ENCODE results near the gene FOLR1. TPM values are rescaled to one million over a fixed set of nuclear protein-coding genes. Genes with fewer than 3 reads are reported as not detected.
"Not testable (repeated sequence)": the region's sequence is repeated elsewhere in the genome, so short reads cannot be mapped to it uniquely, and the experiment has no call there.

FOLR1 gene
- total RNA-seq = not detected
- long read RNA-seq = 0 reads

GRCh38 chr11:72191961-72192381 lies at the start of gene FOLR1:
FOLR1 (plus strand) TSS chr11:72192140; CDS start chr11:72192174, 34 bp downstream.
- DNase-seq (no peak), ATAC-seq (no peak)
- intact Hi-C loops (cut with DNase I, micrococcal nuclease) = no loop called here

GRCh38 chr11:72142543-72142942 lies 49.4 kb upstream of the FOLR1 start:
- ATAC-seq; DNase-seq; intact Hi-C loops (cut with DNase I, micrococcal nuclease): not testable (repeated sequence)

GRCh38 chr11:72144807-72145565 lies 47.0 kb upstream of the FOLR1 start:
- peak; percentile 56 for ATAC-seq
- peak in 1 of 2 donors; percentile 18 for DNase-seq
- intact Hi-C loops (cut with DNase I, micrococcal nuclease) = no loop called here

GRCh38 chr11:72146625-72147024 lies 45.3 kb upstream of the FOLR1 start:
- DNase-seq (no peak), ATAC-seq (no peak)
- intact Hi-C loops (cut with DNase I, micrococcal nuclease) = no loop called here

- no peak for ATAC-seq
- no peak for DNase-seq
- intact Hi-C loops (cut with DNase I, micrococcal nuclease) = no loop called here
Observed at GRCh38 chr11:72150882-72151281, 41.1 kb upstream of the FOLR1 start.

GRCh38 chr11:72153874-72154273 lies 38.1 kb upstream of the FOLR1 start:
- DNase-seq; ATAC-seq; intact Hi-C loops (cut with DNase I, micrococcal nuclease): not testable (repeated sequence)

- DNase-seq = no peak
- intact Hi-C loops (cut with DNase I, micrococcal nuclease) = no loop called here
Observed at GRCh38 chr11:72154816-72155215, 37.1 kb upstream of the FOLR1 start.

GRCh38 chr11:72155751-72156150 lies 36.2 kb upstream of the FOLR1 start:
- intact Hi-C loops (cut with DNase I, micrococcal nuclease) = no loop called here
- no peak for ATAC-seq
- no peak for DNase-seq

More at GRCh38 chr11:72154816-72155215, 37.1 kb upstream of the FOLR1 start:
- no peak for ATAC-seq

- ATAC-seq (no peak), DNase-seq (no peak)
- intact Hi-C loops (cut with DNase I, micrococcal nuclease) = no loop called here
Observed at GRCh38 chr11:72157131-72157530, 34.8 kb upstream of the FOLR1 start.

GRCh38 chr11:72160319-72160718 lies 31.6 kb upstream of the FOLR1 start:
- intact Hi-C loops (cut with DNase I, micrococcal nuclease) = no loop called here
- ATAC-seq = no peak
- DNase-seq = no peak

GRCh38 chr11:72162891-72163492 lies 28.9 kb upstream of the FOLR1 start:
- no peak for DNase-seq
- ATAC-seq = no peak
- intact Hi-C loops (cut with DNase I, micrococcal nuclease) = no loop called here

- intact Hi-C loops (cut with DNase I, micrococcal nuclease); ATAC-seq: not testable (repeated sequence)
Observed at GRCh38 chr11:72164187-72164586, 27.8 kb upstream of the FOLR1 start.

GRCh38 chr11:72169046-72169555 lies 22.8 kb upstream of the FOLR1 start:
- ATAC-seq = peak; percentile 79
- DNase-seq; intact Hi-C loops (cut with DNase I, micrococcal nuclease): not testable (repeated sequence)

More at GRCh38 chr11:72164187-72164586, 27.8 kb upstream of the FOLR1 start:
- DNase-seq = not testable (repeated sequence)

GRCh38 chr11:72169754-72170153 lies 22.2 kb upstream of the FOLR1 start:
- DNase-seq; intact Hi-C loops (cut with DNase I, micrococcal nuclease); ATAC-seq: not testable (repeated sequence)

- DNase-seq; ATAC-seq; intact Hi-C loops (cut with DNase I, micrococcal nuclease): not testable (repeated sequence)
Observed at GRCh38 chr11:72172043-72172442, 19.9 kb upstream of the FOLR1 start.

GRCh38 chr11:72173291-72173690 lies 18.6 kb upstream of the FOLR1 start:
- intact Hi-C loops (cut with DNase I, micrococcal nuclease) = no loop called here
- no peak for ATAC-seq
- DNase-seq = no peak

- DNase-seq (peak; percentile 74 to 78), ATAC-seq (peak; percentile 89)
- intact Hi-C loops (cut with DNase I, micrococcal nuclease) = no loop called here
Observed at GRCh38 chr11:72174302-72175070, 17.5 kb upstream of the FOLR1 start.

GRCh38 chr11:72177656-72178055 lies 14.3 kb upstream of the FOLR1 start:
- intact Hi-C loops (cut with DNase I, micrococcal nuclease) = no loop called here
- DNase-seq = no peak
- ATAC-seq = peak; percentile 11

Data from left colon (tissue), 2 donors.